ENCODE measurements around the gene XPR1. TPM values are rescaled to one million over a fixed set of nuclear protein-coding genes. Genes with fewer than 3 reads are reported as not detected.

Gene XPR1
- total and polyA plus RNA-seq, 2 donors (not counting 3 experiments of a cell fraction or from before 2014, with no cell fraction given), result 23.9 to 26.7 TPM

DNA sequence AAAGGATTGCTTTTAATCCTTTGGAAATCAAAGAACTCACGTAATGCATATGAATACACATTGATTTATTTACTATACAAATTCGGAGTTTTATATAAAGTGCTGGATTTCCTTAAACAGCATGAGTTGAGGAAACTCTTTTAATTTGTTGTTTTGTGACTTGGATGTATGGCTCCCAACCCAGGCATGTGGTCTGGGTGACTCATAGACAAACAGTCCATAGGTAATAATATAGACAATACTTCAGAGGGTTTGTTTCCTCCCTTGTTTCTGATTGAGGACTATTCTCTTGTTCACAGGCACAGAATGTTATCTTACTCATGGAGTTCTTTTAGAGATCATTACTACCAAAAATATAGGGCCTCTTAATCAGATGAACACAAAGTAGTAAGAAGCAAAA lies 43.8 kb downstream of the XPR1 start:
- POLR2A ChIA-PET, result no interaction called here
- no peaks in the 10 kb centered on the region for H3K9me1 ChIP-seq (replicated peaks; ENCODE audit: control insufficient read depth, extremely low read depth, insufficient read depth, low read length)
- H3K9me3 ChIP-seq (replicated peaks; ENCODE audit: control insufficient read depth, insufficient read depth, low read length), result no peaks in the 10 kb centered on the region
- no peaks in the 10 kb centered on the region for H3K27me3 ChIP-seq (ENCODE audit: control insufficient read depth in 2 of 2, insufficient read depth in 2 of 2, low read length in 2 of 2)
- H3K36me3 ChIP-seq (ENCODE audit: control insufficient read depth in 2 of 2, extremely low read depth in 1 of 2, insufficient read depth in 2 of 2, low read length in 2 of 2), result no peaks in the 10 kb centered on the region
- H3K4me1 ChIP-seq (ENCODE audit: control insufficient read depth, extremely low read depth, insufficient read depth, low read length), result peaks cover 7% of the 10 kb centered on the region
- TF ChIP-seq CTCF (IDR thresholded peaks at IDR 0.05; ENCODE audit: extremely low read depth in 1 of 2, insufficient read depth in 1 of 2, low read depth in 1 of 2, low read length in 2 of 2), result no peak
- no peak for TF ChIP-seq GATA2 (IDR thresholded peaks at IDR 0.05; ENCODE audit: insufficient read depth, insufficient read length, low read depth, low read length)
- TF ChIP-seq EZH2 (IDR thresholded peaks at IDR 0.05; ENCODE audit: borderline replicate concordance, low read depth, low read length, severe bottlenecking), result no peak
- TF ChIP-seq POLR2AphosphoS5 (IDR thresholded peaks at IDR 0.05; ENCODE audit: insufficient read depth, low read depth, low read length), result no peak
- TF ChIP-seq, protein P1, sequence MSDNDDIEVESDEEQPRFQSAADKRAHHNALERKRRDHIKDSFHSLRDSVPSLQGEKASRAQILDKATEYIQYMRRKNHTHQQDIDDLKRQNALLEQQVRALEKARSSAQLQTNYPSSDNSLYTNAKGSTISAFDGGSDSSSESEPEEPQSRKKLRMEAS (IDR thresholded peaks at IDR 0.05; ENCODE audit: insufficient read depth, insufficient read length), result no peak
- TF ChIP-seq FOS (IDR thresholded peaks at IDR 0.05; ENCODE audit: borderline replicate concordance, insufficient read depth, low read length), result peak; percentile 48
- no peak for TF ChIP-seq POLR2A (IDR thresholded peaks at IDR 0.05; ENCODE audit: low read depth, low read length)
- TF ChIP-seq JUN (IDR thresholded peaks at IDR 0.05; ENCODE audit: borderline replicate concordance, insufficient read depth, insufficient read length, low read depth), result peak; percentile 64
- no peak for TF ChIP-seq MYC (IDR thresholded peaks at IDR 0.05; ENCODE audit: low read depth, low read length)
- CTCF ChIA-PET, result no interaction called here
- intact Hi-C loops (cut with micrococcal nuclease), result no loop called here
- H3K9ac ChIP-seq (replicated peaks; ENCODE audit: extremely low read depth, insufficient read depth, low read length), result no peak overlapping the region
- H3K79me2 ChIP-seq (ENCODE audit: control insufficient read depth, insufficient read depth, low read length), result peaks cover 8% of the 10 kb centered on the region
- DNase-seq (ENCODE audit: low read depth, low spot score) (peak; percentile 53), FAIRE-seq (peak; percentile 71)
- dilution Hi-C loops (cut with MboI; ENCODE audit: extremely low pct_ligation_motif_present, low sequenced_read_pairs), result no loop called here
- BruUV-seq (replicated peaks), result no TSS peak
- H4K20me1 ChIP-seq (replicated peaks; ENCODE audit: control insufficient read depth, extremely low read depth, insufficient read depth, low read length), result peaks cover 3% of the 10 kb centered on the region
- H2AFZ ChIP-seq (ENCODE audit: low read depth, low read length), result no peak overlapping the region
- H3K4me3 ChIP-seq (replicated peaks in 1 of 3; ENCODE audit: insufficient read depth in 1 of 3, low read depth in 1 of 3, low read length in 3 of 3), result no peak overlapping the region
- no peak overlapping the region for H3K27ac ChIP-seq (ENCODE audit: insufficient read depth, low read depth, low read length)
- H3K4me2 ChIP-seq (ENCODE audit: insufficient read depth, low read length), result no peak overlapping the region

Data from endothelial cell of umbilical vein (primary cell).